ENCODE measurements around the gene CCL20. TPM values are rescaled to one million over a fixed set of nuclear protein-coding genes. Genes with fewer than 3 reads are reported as not detected.
A peak's percentile ranks its signal among the peaks of the same experiment; 100 is the strongest.

The CCL20 gene
- total and polyA plus RNA-seq, 2 of the 13 experiments (the other 11 are each of a cell fraction or from before 2014, with no cell fraction given): 223 to 903 TPM

DNA sequence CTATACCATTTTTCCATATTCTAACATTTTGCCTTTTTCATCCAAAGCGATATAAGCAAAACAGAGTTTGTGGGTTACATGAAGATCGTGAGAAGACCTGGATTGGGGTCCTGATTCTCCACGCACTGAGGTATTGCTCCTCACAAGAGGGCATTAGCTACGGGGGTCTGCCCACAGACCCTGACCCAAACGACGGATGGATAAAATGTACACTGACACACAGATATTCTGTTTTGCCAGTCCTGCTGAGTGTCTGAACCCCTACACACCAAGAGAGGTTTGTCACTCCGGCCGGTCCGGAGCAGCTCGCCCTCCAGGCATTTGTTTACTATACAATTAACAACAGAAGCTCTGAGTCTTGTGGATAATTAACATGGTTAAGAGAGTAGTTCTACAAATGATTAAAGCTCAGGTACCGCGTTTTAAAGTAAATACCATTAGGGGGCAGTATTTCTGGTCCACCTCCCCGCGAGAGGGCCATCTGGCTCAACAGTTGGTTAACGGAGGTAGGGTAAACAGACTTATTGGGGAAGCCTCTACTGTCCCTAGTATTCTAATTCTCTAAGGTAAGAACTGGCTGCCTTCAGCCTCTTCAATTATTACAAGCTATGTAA, 39.5 kb upstream of the CCL20 start:
- 11% methylated on average over 15 of the region's 15 CpGs for WGBS (ENCODE audit: low lambda C conversion rate)
- Histone ChIP-seq H3K27me3 (ENCODE audit: control insufficient read depth in 1 of 2, insufficient read depth in 2 of 2, low read length in 2 of 2) (peaks cover 0 to 2% of the 10 kb centered on the region in 2 experiments; a peak in 1 of 5 replicates), H3K79me2 (ENCODE audit: insufficient read depth, low read length) (no peaks in the 10 kb centered on the region), H3K27ac (ENCODE audit: extremely low read length, insufficient read depth, low read length) (no peak overlapping the region), H3K36me3 (replicated peaks in 1 of 2; ENCODE audit: control insufficient read depth in 1 of 2, insufficient read depth in 2 of 2, low read length in 2 of 2) (no peaks in the 10 kb centered on the region), H4K20me1 (ENCODE audit: insufficient read depth, low read length) (no peaks in the 10 kb centered on the region), H2AFZ (ENCODE audit: low read length) (peak overlapping the region; percentile 25), H3K4me1 (ENCODE audit: insufficient read depth, low read length) (peaks cover 59% of the 10 kb centered on the region), H3K9me3 (ENCODE audit: low read length) (no peaks in the 10 kb centered on the region), H3K9ac (ENCODE audit: insufficient read depth, low read depth, low read length) (peak overlapping the region; percentile 46; the same call in 1 of the 2 replicates), H3K4me3 (replicated peaks in 1 of 3; ENCODE audit: insufficient read depth in 1 of 3, low read depth in 2 of 3, low read length in 3 of 3) (peak overlapping the region in 2 of 3 experiments; percentile 37 to 47; a peak in 3 of 6 replicates), H3K4me2 (ENCODE audit: low read depth, low read length) (peak overlapping the region; percentile 78)
- FAIRE-seq (no peak), ATAC-seq (peak; percentile 96), DNase-seq (ENCODE audit: low spot score) (peak; percentile 69)
- intact Hi-C loops (cut with micrococcal nuclease; ENCODE audit: unreplicated experiment): loop anchor here (1.0 kb wide), 3 partner anchors 39 to 110 kb away; partner anchors contain the start of gene CCL20
- BruUV-seq (replicated peaks): no TSS peak
- CTCF ChIA-PET (ENCODE audit: low intra/inter-chr PET ratio, low total read pairs): interaction anchor here (1.0 to 3.1 kb wide), 4 partner anchors 88 to 884 kb away, joined by 3 to 17 read pairs (median 10); no protein-coding TSS in a partner anchor
- in situ Hi-C loops (cut with HindIII; ENCODE audit: extremely low pct_ligation_motif_present, low pct_unique_long_range_greater_than_20kb): no loop called here
- POLR2A ChIA-PET: interaction anchor here (1.0 to 1.5 kb wide), 3 partner anchors 39 to 44 kb away, joined by 4 to 10 read pairs (median 6); partner anchors contain the start of gene CCL20
- TF ChIP-seq REPIN1 (CRISPR knock-in tag; IDR thresholded peaks at IDR 0.05; ENCODE audit: borderline replicate concordance, low read depth) (peak; percentile 29; the same call in 1 of the 2 replicates), YY1 (IDR thresholded peaks at IDR 0.05; ENCODE audit: insufficient read depth, insufficient replicate concordance, low read depth, low read length) (no peak), KMT2B (CRISPR knock-in tag; IDR thresholded peaks at IDR 0.05) (peak; percentile 38; the same call in 1 of the 2 replicates), ZFP90 (CRISPR knock-in tag; IDR thresholded peaks at IDR 0.05; ENCODE audit: borderline replicate concordance) (0 out of 2 replicates have a peak, but pooled peaks have one; percentile 22), ZFP36L1 (CRISPR knock-in tag; IDR thresholded peaks at IDR 0.05) (no peak), NCOR1 (IDR thresholded peaks at IDR 0.05; ENCODE audit: borderline replicate concordance, low read length) (0 out of 2 replicates have a peak, but pooled peaks have one; percentile 22), PHF21A (CRISPR knock-in tag; IDR thresholded peaks at IDR 0.05) (0 out of 2 replicates have a peak, but pooled peaks have one; percentile 36), MED1 (CRISPR knock-in tag; IDR thresholded peaks at IDR 0.05) (peak; percentile 59), SOX13 (IDR thresholded peaks at IDR 0.05) (no peak), SOX13 (CRISPR knock-in tag; conservative IDR thresholded peaks at IDR 0.05 in 1 of 2, IDR thresholded peaks at IDR 0.05 in 1 of 2) (peak in 1 of 2 experiments; percentile 44; a peak in 1 of 4 replicates), TEAD3 (CRISPR knock-in tag; optimal IDR thresholded peaks at IDR 0.05; ENCODE audit: borderline replicate concordance) (peak; percentile 78), SOX6 (IDR thresholded peaks at IDR 0.05) (no peak), SOX6 (CRISPR knock-in tag; IDR thresholded peaks at IDR 0.05) (peak; percentile 58), BCL6 (CRISPR knock-in tag; IDR thresholded peaks at IDR 0.05) (0 out of 2 replicates have a peak, but pooled peaks have one; percentile 20)
- TF ChIP-seq, protein P1, sequence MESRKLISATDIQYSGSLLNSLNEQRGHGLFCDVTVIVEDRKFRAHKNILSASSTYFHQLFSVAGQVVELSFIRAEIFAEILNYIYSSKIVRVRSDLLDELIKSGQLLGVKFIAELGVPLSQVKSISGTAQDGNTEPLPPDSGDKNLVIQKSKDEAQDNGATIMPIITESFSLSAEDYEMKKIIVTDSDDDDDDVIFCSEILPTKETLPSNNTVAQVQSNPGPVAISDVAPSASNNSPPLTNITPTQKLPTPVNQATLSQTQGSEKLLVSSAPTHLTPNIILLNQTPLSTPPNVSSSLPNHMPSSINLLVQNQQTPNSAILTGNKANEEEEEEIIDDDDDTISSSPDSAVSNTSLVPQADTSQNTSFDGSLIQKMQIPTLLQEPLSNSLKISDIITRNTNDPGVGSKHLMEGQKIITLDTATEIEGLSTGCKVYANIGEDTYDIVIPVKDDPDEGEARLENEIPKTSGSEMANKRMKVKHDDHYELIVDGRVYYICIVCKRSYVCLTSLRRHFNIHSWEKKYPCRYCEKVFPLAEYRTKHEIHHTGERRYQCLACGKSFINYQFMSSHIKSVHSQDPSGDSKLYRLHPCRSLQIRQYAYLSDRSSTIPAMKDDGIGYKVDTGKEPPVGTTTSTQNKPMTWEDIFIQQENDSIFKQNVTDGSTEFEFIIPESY (CRISPR knock-in tag; IDR thresholded peaks at IDR 0.05): no peak
- TF ChIP-seq, protein P2, sequence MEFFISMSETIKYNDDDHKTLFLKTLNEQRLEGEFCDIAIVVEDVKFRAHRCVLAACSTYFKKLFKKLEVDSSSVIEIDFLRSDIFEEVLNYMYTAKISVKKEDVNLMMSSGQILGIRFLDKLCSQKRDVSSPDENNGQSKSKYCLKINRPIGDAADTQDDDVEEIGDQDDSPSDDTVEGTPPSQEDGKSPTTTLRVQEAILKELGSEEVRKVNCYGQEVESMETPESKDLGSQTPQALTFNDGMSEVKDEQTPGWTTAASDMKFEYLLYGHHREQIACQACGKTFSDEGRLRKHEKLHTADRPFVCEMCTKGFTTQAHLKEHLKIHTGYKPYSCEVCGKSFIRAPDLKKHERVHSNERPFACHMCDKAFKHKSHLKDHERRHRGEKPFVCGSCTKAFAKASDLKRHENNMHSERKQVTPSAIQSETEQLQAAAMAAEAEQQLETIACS (CRISPR knock-in tag; IDR thresholded peaks at IDR 0.05): no peak
- TF ChIP-seq, protein P3, sequence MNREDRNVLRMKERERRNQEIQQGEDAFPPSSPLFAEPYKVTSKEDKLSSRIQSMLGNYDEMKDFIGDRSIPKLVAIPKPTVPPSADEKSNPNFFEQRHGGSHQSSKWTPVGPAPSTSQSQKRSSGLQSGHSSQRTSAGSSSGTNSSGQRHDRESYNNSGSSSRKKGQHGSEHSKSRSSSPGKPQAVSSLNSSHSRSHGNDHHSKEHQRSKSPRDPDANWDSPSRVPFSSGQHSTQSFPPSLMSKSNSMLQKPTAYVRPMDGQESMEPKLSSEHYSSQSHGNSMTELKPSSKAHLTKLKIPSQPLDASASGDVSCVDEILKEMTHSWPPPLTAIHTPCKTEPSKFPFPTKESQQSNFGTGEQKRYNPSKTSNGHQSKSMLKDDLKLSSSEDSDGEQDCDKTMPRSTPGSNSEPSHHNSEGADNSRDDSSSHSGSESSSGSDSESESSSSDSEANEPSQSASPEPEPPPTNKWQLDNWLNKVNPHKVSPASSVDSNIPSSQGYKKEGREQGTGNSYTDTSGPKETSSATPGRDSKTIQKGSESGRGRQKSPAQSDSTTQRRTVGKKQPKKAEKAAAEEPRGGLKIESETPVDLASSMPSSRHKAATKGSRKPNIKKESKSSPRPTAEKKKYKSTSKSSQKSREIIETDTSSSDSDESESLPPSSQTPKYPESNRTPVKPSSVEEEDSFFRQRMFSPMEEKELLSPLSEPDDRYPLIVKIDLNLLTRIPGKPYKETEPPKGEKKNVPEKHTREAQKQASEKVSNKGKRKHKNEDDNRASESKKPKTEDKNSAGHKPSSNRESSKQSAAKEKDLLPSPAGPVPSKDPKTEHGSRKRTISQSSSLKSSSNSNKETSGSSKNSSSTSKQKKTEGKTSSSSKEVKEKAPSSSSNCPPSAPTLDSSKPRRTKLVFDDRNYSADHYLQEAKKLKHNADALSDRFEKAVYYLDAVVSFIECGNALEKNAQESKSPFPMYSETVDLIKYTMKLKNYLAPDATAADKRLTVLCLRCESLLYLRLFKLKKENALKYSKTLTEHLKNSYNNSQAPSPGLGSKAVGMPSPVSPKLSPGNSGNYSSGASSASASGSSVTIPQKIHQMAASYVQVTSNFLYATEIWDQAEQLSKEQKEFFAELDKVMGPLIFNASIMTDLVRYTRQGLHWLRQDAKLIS (CRISPR knock-in tag; IDR thresholded peaks at IDR 0.05): no peak
